ENCODE measurements around the gene EIF4EBP2.
A peak's percentile ranks its signal among the peaks of the same experiment; 100 is the strongest.

Gene EIF4EBP2

GRCh38 chr10:70404036-70404786 lies at the start of gene EIF4EBP2:
TSS of gene EIF4EBP2 (plus strand) at chr10:70404145. CDS start at chr10:70404402, 257 bp downstream.
- peak; percentile 100 for DNase-seq

- DNase-seq: no peak
Measured at GRCh38 chr10:70354556-70354955, 49.4 kb upstream of the EIF4EBP2 start.

GRCh38 chr10:70355051-70356021 lies 48.6 kb upstream of the EIF4EBP2 start:
- peak; percentile 40 to 41 for DNase-seq

GRCh38 chr10:70357565-70357964 lies 46.4 kb upstream of the EIF4EBP2 start:
- DNase-seq: no peak

- no peak for DNase-seq
Measured at GRCh38 chr10:70358446-70358845, 45.5 kb upstream of the EIF4EBP2 start.

- DNase-seq: no peak
Measured at GRCh38 chr10:70359017-70359550, 44.9 kb upstream of the EIF4EBP2 start.

- no peak for DNase-seq
Measured at GRCh38 chr10:70360215-70360614, 43.7 kb upstream of the EIF4EBP2 start.

- no peak for DNase-seq
Measured at GRCh38 chr10:70362328-70362727, 41.6 kb upstream of the EIF4EBP2 start.

GRCh38 chr10:70363292-70363691 lies 40.7 kb upstream of the EIF4EBP2 start:
- DNase-seq: no peak

GRCh38 chr10:70363971-70364771 lies 39.8 kb upstream of the EIF4EBP2 start:
- peak; percentile 89 to 90 for DNase-seq

- no peak for DNase-seq
Measured at GRCh38 chr10:70364772-70365091, 39.2 kb upstream of the EIF4EBP2 start.

- DNase-seq: no peak
Measured at GRCh38 chr10:70367195-70367796, 36.6 kb upstream of the EIF4EBP2 start.

- DNase-seq: no peak
Measured at GRCh38 chr10:70368774-70369482, 35.0 kb upstream of the EIF4EBP2 start.

- DNase-seq: no peak
Measured at GRCh38 chr10:70369498-70370018, 34.4 kb upstream of the EIF4EBP2 start.

GRCh38 chr10:70370766-70371165 lies 33.2 kb upstream of the EIF4EBP2 start:
- no peak for DNase-seq

- no peak for DNase-seq
Measured at GRCh38 chr10:70371846-70372245, 32.1 kb upstream of the EIF4EBP2 start.

- DNase-seq: no peak
Measured at GRCh38 chr10:70374775-70375614, 28.9 kb upstream of the EIF4EBP2 start.

- no peak for DNase-seq
Measured at GRCh38 chr10:70376436-70377378, 27.2 kb upstream of the EIF4EBP2 start.

- no peak for DNase-seq
Measured at GRCh38 chr10:70378122-70378521, 25.8 kb upstream of the EIF4EBP2 start.
